Transverse colon (tissue), 4 donors: ENCODE data around the gene MED9. TPM values are rescaled to one million over a fixed set of nuclear protein-coding genes. Genes with fewer than 3 reads are reported as not detected.

ENCODE experiments used
- DNase-seq: peaks from one replicate; pipeline ENCODE4 v3.0.0-alpha.2; 2019
- H3K27ac ChIP-seq, 4 donors: fragments of 200-600 bp; sonication (generic); 2 replicates each; pipeline ENCODE4 v1.5.1; 2016 to 2018; ENCODE audit warnings: inconsistent platforms in 4 of 4
- H3K27me3 ChIP-seq: fragments of 200-600 bp; sonication (generic); 2 replicates; pipeline ENCODE4 v1.5.1; 2017; ENCODE audit warnings: inconsistent platforms
- H3K36me3 ChIP-seq, 4 donors: fragments of 200-600 bp; sonication (generic); 2 replicates each; pipeline ENCODE4 v1.5.1; 2017 to 2019; ENCODE audit warnings: inconsistent platforms in 4 of 4
- H3K4me1 ChIP-seq, 4 donors: fragments of 200-600 bp; sonication (generic); 2 replicates each; pipeline ENCODE4 v1.5.1; 2017 to 2020; ENCODE audit warnings: inconsistent platforms in 4 of 4
- H3K4me3 ChIP-seq, 4 donors: fragments of 200-600 bp; sonication (generic); 1 replicate in 1 of 4; 2 replicates in 3 of 4; pipeline versions ENCODE4 v1.5.1 to v1.6.1; 2017 to 2019; ENCODE audit warnings: inconsistent platforms in 4 of 4
- H3K9me3 ChIP-seq, 2 donors: fragments of 200-600 bp; sonication (generic); 2 replicates each; pipeline ENCODE4 v1.5.1; 2017 to 2019; ENCODE audit warnings: inconsistent platforms in 2 of 2
- CTCF ChIP-seq, 5 experiments: fragments of 200-600 bp in 3 of 5; fragments of 450-650 bp in 2 of 5; sonication (generic) in 3 of 5; IDR thresholded peaks; 1 replicate in 2 of 5; 2 replicates in 3 of 5; pipeline ENCODE4 v1.5.1; 2016 to 2017; ENCODE audit warnings: antibody characterized with exemption in 5 of 5, inconsistent platforms in 3 of 5, mild to moderate bottlenecking in 2 of 5, moderate library complexity in 1 of 5
- EP300 ChIP-seq: sonication (generic); formaldehyde crosslinking; IDR thresholded peaks from one replicate; pipeline ENCODE4 v1.6.1; 2017; ENCODE audit warnings: antibody characterized with exemption, low read depth
- POLR2A ChIP-seq: fragments of 450-650 bp; IDR thresholded peaks from one replicate; pipeline ENCODE4 v1.6.1; 2016; ENCODE audit warnings: antibody characterized with exemption, mild to moderate bottlenecking, moderate library complexity
- POLR2AphosphoS5 ChIP-seq, 3 donors: sonication (generic); formaldehyde crosslinking; IDR thresholded peaks; one replicate each; pipeline ENCODE4 v1.6.1; 2016; ENCODE audit warnings: antibody characterized with exemption in 3 of 3
- WGBS, 2 donors: methylation state at CpG; one replicate each; pipeline ENCODE4 v1.1.5; 2018; ENCODE audit warnings: low coverage in 1 of 2; 5-methylcytosine and 5-hydroxymethylcytosine counted together
- in situ Hi-C, 4 donors: fragments of 200-750 bp; cut with MboI; loops; one replicate each; pipeline versions ENCODE4 v1.15.0 to v1.15.1; 2017; ENCODE audit warnings: low sequenced_read_pairs in 3 of 4, low pct_ligation_motif_present in 1 of 4, low pct_unique_long_range_greater_than_20kb in 1 of 4
- intact Hi-C: fragments of 100-400 bp; cut with DNase I; formaldehyde crosslinking; loops from one replicate; pipeline ENCODE4 v1.15.1; 2023; ENCODE audit warnings: low total_unique reads
- total RNA-seq, 4 donors: library from RNA; depleted of rRNA; stranded (reverse); fragments of >200 nt; gene quantifications; one replicate each; pipeline ENCODE4 v1.1.0, GENCODE V29; 2016

The MED9 gene
- total RNA-seq, 4 donors from 2014 or later: 15.0 to 90.0 (median 25.2) TPM

GRCh38 chr17:17536702-17537101 is 59.9 kb downstream of the MED9 start:
- peak overlapping the region in 2 of 4 donors; percentile 29 to 71 for H3K27ac ChIP-seq
- TF ChIP-seq EP300: no peak
- no peak for TF ChIP-seq CTCF (IDR thresholded peaks at IDR 0.05)
- TF ChIP-seq POLR2A: no peak
- no peak for TF ChIP-seq POLR2AphosphoS5 (IDR thresholded peaks at IDR 0.05)
- no peaks in the 10 kb centered on the region for H3K27me3 ChIP-seq
- no peak for DNase-seq
- H3K4me3 ChIP-seq: no peak overlapping the region
- no peaks in the 10 kb centered on the region for H3K36me3 ChIP-seq
- intact Hi-C loops (no loop called here), in situ Hi-C loops (no loop called here)
- H3K9me3 ChIP-seq: no peaks in the 10 kb centered on the region
- WGBS, 2 donors: 95% methylated on average over 15 of the region's 15 CpGs; no CpG with 5 or more reads in 1 of the 2 donors
- peaks cover 6 to 32% (median 25%) of the 10 kb centered on the region in 4 donors for H3K4me1 ChIP-seq

DNA sequence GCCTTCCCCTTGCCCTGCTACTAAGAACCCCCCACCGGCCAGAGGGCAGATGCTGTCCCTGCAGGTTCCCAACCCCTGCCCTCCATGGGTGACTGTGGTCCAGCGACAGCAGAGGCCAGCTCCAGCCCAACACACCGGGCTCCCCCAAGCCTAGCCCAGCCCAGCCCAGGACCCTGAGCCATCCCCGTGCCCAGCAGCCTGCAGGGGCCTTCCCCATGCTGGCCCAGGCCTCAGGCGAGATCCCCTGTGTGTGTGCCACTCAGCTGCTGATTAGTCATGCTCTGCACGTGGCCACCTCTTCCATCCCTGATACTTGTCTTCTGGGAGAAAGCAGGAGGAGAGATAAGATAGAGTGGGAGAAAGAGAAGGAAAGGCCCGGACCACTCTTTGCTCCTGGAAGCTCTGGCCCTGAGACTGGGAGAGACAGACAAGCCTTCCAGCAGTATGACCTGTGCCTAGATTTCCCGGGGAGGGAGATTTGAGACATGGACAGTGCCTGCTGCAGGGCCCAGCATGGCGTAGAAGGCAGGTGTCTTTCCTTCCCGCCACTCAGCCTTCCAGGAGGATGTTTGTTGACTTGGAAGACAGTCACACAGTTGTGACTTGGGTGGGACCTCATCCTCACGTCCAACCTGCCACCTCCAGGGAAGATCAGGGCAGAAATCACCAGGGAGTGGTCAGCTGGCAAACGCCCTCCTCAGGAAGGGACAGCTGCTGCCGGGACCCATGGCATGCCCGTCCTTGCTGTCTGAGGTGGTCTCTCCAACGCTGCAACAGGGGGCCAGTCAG is 60.7 kb downstream of the MED9 start:
- Histone ChIP-seq H3K27ac (peak overlapping the region; percentile 32 to 73 (median 68)), H3K36me3 (no peaks in the 10 kb centered on the region), H3K4me3 (no peak overlapping the region), H3K4me1 (peaks cover 6 to 32% (median 25%) of the 10 kb centered on the region in 4 donors), H3K9me3 (no peaks in the 10 kb centered on the region), H3K27me3 (no peaks in the 10 kb centered on the region)
- intact Hi-C loops: no loop called here
- TF ChIP-seq EP300 (no peak), CTCF (IDR thresholded peaks at IDR 0.05) (no peak), POLR2A (no peak), POLR2AphosphoS5 (IDR thresholded peaks at IDR 0.05) (no peak)
- 66 to 70% methylated on average over 2 to 11 of the region's 15 CpGs for WGBS, 2 donors
- in situ Hi-C loops: no loop called here
- DNase-seq: peak; percentile 22

GRCh38 chr17:17538417-17539391 is 61.9 kb downstream of the MED9 start:
- Histone ChIP-seq H3K4me3 (no peak overlapping the region), H3K9me3 (no peaks in the 10 kb centered on the region), H3K36me3 (no peaks in the 10 kb centered on the region), H3K27ac (peak overlapping the region; percentile 32 to 73 (median 68)), H3K4me1 (peaks cover 6 to 32% (median 25%) of the 10 kb centered on the region in 4 donors), H3K27me3 (no peaks in the 10 kb centered on the region)
- WGBS, 2 donors: 44 to 57% methylated on average over 8 to 10 of the region's 10 CpGs
- in situ Hi-C loops (no loop called here), intact Hi-C loops (no loop called here)
- DNase-seq: peak; percentile 65
- TF ChIP-seq EP300: peak; percentile 59
- no peak for TF ChIP-seq POLR2A
- TF ChIP-seq POLR2AphosphoS5 (IDR thresholded peaks at IDR 0.05): peak in 2 of 3 donors; percentile 43 to 50
- TF ChIP-seq CTCF (IDR thresholded peaks at IDR 0.05): no peak

GRCh38 chr17:17539591-17539990 is 62.8 kb downstream of the MED9 start:
- Histone ChIP-seq H3K36me3 (no peaks in the 10 kb centered on the region), H3K4me1 (peaks cover 6 to 32% (median 25%) of the 10 kb centered on the region in 4 donors), H3K9me3 (no peaks in the 10 kb centered on the region), H3K27me3 (no peaks in the 10 kb centered on the region), H3K27ac (peak overlapping the region; percentile 32 to 71 (median 57)), H3K4me3 (no peak overlapping the region)
- TF ChIP-seq POLR2AphosphoS5 (IDR thresholded peaks at IDR 0.05) (no peak), CTCF (IDR thresholded peaks at IDR 0.05) (no peak), POLR2A (no peak), EP300 (no peak)
- in situ Hi-C loops: no loop called here
- 46 to 60% methylated on average over 1 to 10 of the region's 10 CpGs for WGBS, 2 donors
- peak; percentile 24 for DNase-seq
- intact Hi-C loops: no loop called here
